HG03064 (cell line): Measurements from ENCODE around the gene LINGO3.

Experiments used
- ATAC-seq: cut with Tn5 transposase; IDR thresholded peaks from one replicate; pipeline ENCODE4 v1.9.1; 2021; ENCODE audit warnings: low read depth; ENCODE audit not compliant: unreplicated experiment

The LINGO3 gene

GRCh38 chr19:2307518-2308012 lies 389 bp downstream of the LINGO3 start:
- ATAC-seq, result no peak

- no peak for ATAC-seq
Measured at GRCh38 chr19:2306971-2307370, 983 bp downstream of the LINGO3 start.

GRCh38 chr19:2306281-2306806 lies 1.6 kb downstream of the LINGO3 start:
- no peak for ATAC-seq

- no peak for ATAC-seq
Measured at GRCh38 chr19:2305452-2306280, 2.3 kb downstream of the LINGO3 start.

GRCh38 chr19:2303211-2303798 lies 4.6 kb downstream of the LINGO3 start:
- no peak for ATAC-seq

- no peak for ATAC-seq
Measured at GRCh38 chr19:2302319-2303210, 5.4 kb downstream of the LINGO3 start.

GRCh38 chr19:2300533-2300932 lies 7.4 kb downstream of the LINGO3 start:
- no peak for ATAC-seq

GRCh38 chr19:2296141-2296540 lies 11.8 kb downstream of the LINGO3 start:
- no peak for ATAC-seq

GRCh38 chr19:2294687-2295335 lies 13.1 kb downstream of the LINGO3 start:
- ATAC-seq, result no peak

- no peak for ATAC-seq
Measured at GRCh38 chr19:2291185-2291751, 16.7 kb downstream of the LINGO3 start.

- no peak for ATAC-seq
Measured at GRCh38 chr19:2290441-2291184, 17.3 kb downstream of the LINGO3 start.

GRCh38 chr19:2289714-2290435 lies 18.1 kb downstream of the LINGO3 start:
- no peak for ATAC-seq

GRCh38 chr19:2288818-2289713 lies 18.9 kb downstream of the LINGO3 start:
- no peak for ATAC-seq

- no peak for ATAC-seq
Measured at GRCh38 chr19:2288338-2288817, 19.6 kb downstream of the LINGO3 start.

- ATAC-seq, result no peak
Measured at GRCh38 chr19:2287585-2288337, 20.2 kb downstream of the LINGO3 start.

- no peak for ATAC-seq
Measured at GRCh38 chr19:2286402-2287140, 21.4 kb downstream of the LINGO3 start.
